ENCODE results near the gene CRIP2. TPM values are rescaled to one million over a fixed set of nuclear protein-coding genes. Genes with fewer than 3 reads are reported as not detected.
A peak's percentile ranks its signal among the peaks of the same experiment; 100 is the strongest.

CRIP2 gene
- total and polyA plus RNA-seq, 2 donors (not counting 1 experiment from before 2014, with no cell fraction given): 6.0 to 81.6 TPM

GRCh38 chr14:105486163-105486973 lies 11.7 kb downstream of the CRIP2 start, which contains the start of gene CRIP1:
Gene CRIP1 (plus strand): TSS chr14:105486886. CDS start chr14:105487260, 374 bp downstream.
- POLR2A ChIA-PET: interaction anchor here (0.7 to 1.0 kb wide), 2 partner anchors 89 to 286 kb away, joined by 3 read pairs; no protein-coding TSS in a partner anchor
- WGBS (ENCODE audit: insufficient coverage): 4% methylated on average over 56 of the region's 56 CpGs
- peak within 1 kb of the TSS; percentile 96 for H3K9ac ChIP-seq (ENCODE audit: low read length)
- peaks cover 60% of the 10 kb centered on the region for H3K4me1 Mint-ChIP-seq
- DNase-seq (peak; percentile 83), ATAC-seq (ENCODE audit: low read depth) (no peak)
- no peaks in the 10 kb centered on the region for H3K9me3 Mint-ChIP-seq (ENCODE audit: insufficient read depth)
- H3K79me2 ChIP-seq (ENCODE audit: control insufficient read depth, insufficient read depth, low read length): peaks cover 6% of the 10 kb centered on the region
- peaks cover 0 to 6% of the 10 kb centered on the region in 2 experiments for H3K36me3 ChIP-seq (replicated peaks in 1 of 2; ENCODE audit: control extremely low read depth in 1 of 2, control insufficient read depth in 1 of 2, extremely low read depth in 1 of 2, insufficient read depth in 2 of 2, low read length in 1 of 2)
- intact Hi-C loops (cut with micrococcal nuclease): loop anchor here (10.0 kb wide), 1 partner anchor 422 kb away; the partner anchor contains the start of gene GPR132
- no peaks in the 10 kb centered on the region for H3K9me3 ChIP-seq (ENCODE audit: control extremely low read depth in 1 of 3, control insufficient read depth in 2 of 3, insufficient read depth in 1 of 3, low read length in 2 of 3)
- H3K27me3 ChIP-seq (replicated peaks in 1 of 4; ENCODE audit: control extremely low read depth in 1 of 4, control insufficient read depth in 3 of 4, insufficient read depth in 4 of 4, low read length in 3 of 4): no peaks in the 10 kb centered on the region
- H3K27ac ChIP-seq (ENCODE audit: low read length in 2 of 2): peak within 1 kb of the TSS; percentile 94 to 99
- CTCF ChIA-PET: interaction anchor here (0.6 to 1.5 kb wide), 3 partner anchors 38 to 116 kb away, joined by 3 to 5 read pairs (median 4); no protein-coding TSS in a partner anchor
- peak within 1 kb of the TSS; percentile 30 for H2AFZ ChIP-seq (ENCODE audit: insufficient read depth, low read depth, low read length, poor library complexity, severe bottlenecking)
- peaks cover 18% of the 10 kb centered on the region for H4K20me1 ChIP-seq (ENCODE audit: control insufficient read depth, insufficient read depth, low read length, poor library complexity, severe bottlenecking)
- H3K4me2 ChIP-seq (replicated peaks; ENCODE audit: low read depth, low read length, poor library complexity, severe bottlenecking): peak within 1 kb of the TSS; percentile 100
- no peaks in the 10 kb centered on the region for H3K27me3 Mint-ChIP-seq
- H3K27ac Mint-ChIP-seq: peak within 1 kb of the TSS; percentile 95
- TF ChIP-seq EZH2 (IDR thresholded peaks at IDR 0.05; ENCODE audit: borderline replicate concordance, insufficient read depth, low read depth, low read length, poor library complexity, severe bottlenecking): no peak
- no peak for TF ChIP-seq CTCF (IDR thresholded peaks at IDR 0.05)
- peaks cover 51 to 77% of the 10 kb centered on the region in 2 donors for H3K4me1 ChIP-seq (ENCODE audit: control insufficient read depth in 2 of 2, insufficient read depth in 2 of 2, low read length in 2 of 2)
- peak within 1 kb of the TSS; percentile 88 for H3K4me3 Mint-ChIP-seq
- H3K4me3 ChIP-seq (ENCODE audit: control extremely low read depth in 1 of 5, extremely low read depth in 1 of 5, insufficient read depth in 1 of 5, low read depth in 2 of 5, low read length in 4 of 5): peak within 1 kb of the TSS in 4 of 5 experiments; percentile 59 to 88 (median 76)

Data from B cell (primary cell).